22Rv1 (cell line): Measurements from ENCODE around the gene PRSS1.

Source experiments
- CTCF ChIP-seq: fragments of 450-650 bp; IDR thresholded peaks from 2 replicates; pipeline ENCODE4 v1.5.1; 2017; ENCODE audit warnings: mild to moderate bottlenecking
- ZFX ChIP-seq: fragments of 450-650 bp; IDR thresholded peaks from 2 replicates; pipeline ENCODE4 v1.6.1; 2017; ENCODE audit warnings: antibody characterized with exemption, borderline replicate concordance

GRCh38 chr7:142722248-142722794 lies 27.0 kb upstream of the PRSS1 start:
- TF ChIP-seq CTCF (no peak), ZFX (no peak)
